NCI-H2196 treated with DMSO at 0.1 percent for 48 hours (cell line): ENCODE results near the gene DNAH3.
"Not testable (repeated sequence)": the region's sequence is repeated elsewhere in the genome, so short reads cannot be mapped to it uniquely, and the experiment has no call there.

ENCODE experiments used
- DNase-seq: peaks from one replicate; lab custom pipeline; 2025; ENCODE audit not compliant: unreplicated experiment; lab: John Stamatoyannopoulos, UW

DNAH3 gene, protein sequence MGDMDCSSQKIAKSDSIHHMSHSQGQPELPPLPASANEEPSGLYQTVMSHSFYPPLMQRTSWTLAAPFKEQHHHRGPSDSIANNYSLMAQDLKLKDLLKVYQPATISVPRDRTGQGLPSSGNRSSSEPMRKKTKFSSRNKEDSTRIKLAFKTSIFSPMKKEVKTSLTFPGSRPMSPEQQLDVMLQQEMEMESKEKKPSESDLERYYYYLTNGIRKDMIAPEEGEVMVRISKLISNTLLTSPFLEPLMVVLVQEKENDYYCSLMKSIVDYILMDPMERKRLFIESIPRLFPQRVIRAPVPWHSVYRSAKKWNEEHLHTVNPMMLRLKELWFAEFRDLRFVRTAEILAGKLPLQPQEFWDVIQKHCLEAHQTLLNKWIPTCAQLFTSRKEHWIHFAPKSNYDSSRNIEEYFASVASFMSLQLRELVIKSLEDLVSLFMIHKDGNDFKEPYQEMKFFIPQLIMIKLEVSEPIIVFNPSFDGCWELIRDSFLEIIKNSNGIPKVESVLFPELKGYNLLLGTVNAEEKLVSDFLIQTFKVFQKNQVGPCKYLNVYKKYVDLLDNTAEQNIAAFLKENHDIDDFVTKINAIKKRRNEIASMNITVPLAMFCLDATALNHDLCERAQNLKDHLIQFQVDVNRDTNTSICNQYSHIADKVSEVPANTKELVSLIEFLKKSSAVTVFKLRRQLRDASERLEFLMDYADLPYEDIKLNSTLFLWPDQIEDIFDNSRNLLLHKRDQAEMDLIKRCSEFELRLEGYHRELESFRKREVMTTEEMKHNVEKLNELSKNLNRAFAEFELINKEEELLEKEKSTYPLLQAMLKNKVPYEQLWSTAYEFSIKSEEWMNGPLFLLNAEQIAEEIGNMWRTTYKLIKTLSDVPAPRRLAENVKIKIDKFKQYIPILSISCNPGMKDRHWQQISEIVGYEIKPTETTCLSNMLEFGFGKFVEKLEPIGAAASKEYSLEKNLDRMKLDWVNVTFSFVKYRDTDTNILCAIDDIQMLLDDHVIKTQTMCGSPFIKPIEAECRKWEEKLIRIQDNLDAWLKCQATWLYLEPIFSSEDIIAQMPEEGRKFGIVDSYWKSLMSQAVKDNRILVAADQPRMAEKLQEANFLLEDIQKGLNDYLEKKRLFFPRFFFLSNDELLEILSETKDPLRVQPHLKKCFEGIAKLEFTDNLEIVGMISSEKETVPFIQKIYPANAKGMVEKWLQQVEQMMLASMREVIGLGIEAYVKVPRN (N-terminal part only)

DNA sequence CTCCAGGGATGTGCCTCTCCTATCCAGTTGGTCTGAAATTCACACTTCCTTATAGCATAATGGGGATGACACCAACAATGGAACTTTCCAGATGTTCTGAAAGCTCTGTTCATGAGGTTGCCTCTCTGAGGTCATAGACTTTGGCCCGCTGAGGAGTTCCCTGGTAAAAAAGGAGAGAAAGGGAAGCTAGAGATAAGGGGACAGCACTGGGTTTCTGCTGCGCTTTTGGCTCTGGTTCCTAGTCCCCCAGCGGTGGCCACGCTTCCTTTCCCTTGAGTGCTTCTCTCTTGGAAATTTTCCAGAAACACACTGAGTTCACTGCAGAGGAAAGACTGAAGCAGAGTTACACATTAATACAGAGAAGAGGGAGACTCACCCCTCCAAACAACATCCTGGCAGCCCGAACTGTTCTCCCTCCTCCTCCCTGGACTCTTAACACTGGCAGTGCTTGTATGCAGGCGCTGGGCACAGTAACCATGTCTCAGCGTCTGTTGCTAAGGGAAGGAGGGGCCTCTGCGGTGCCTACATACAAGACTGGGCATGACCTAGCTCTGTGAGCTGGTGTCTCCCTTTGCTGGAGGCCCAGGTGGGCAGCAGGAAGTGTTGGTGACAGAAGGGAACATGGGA, at the start of gene DNAH3:
Gene DNAH3, minus strand, starts transcription at position 472 of the 627 bp plus-strand sequence. CDS start 527 bp downstream, outside the sequence.
- peak; percentile 84 for DNase-seq

GRCh38 chr16:21199607-21200218, 49.1 kb upstream of the DNAH3 start:
- no peak for DNase-seq

GRCh38 chr16:21197621-21198020, 47.0 kb upstream of the DNAH3 start:
- no peak for DNase-seq

GRCh38 chr16:21197112-21197511, 46.5 kb upstream of the DNAH3 start:
- no peak for DNase-seq

- DNase-seq = not testable (repeated sequence)
Measured at GRCh38 chr16:21195330-21195729, 44.7 kb upstream of the DNAH3 start.

DNA sequence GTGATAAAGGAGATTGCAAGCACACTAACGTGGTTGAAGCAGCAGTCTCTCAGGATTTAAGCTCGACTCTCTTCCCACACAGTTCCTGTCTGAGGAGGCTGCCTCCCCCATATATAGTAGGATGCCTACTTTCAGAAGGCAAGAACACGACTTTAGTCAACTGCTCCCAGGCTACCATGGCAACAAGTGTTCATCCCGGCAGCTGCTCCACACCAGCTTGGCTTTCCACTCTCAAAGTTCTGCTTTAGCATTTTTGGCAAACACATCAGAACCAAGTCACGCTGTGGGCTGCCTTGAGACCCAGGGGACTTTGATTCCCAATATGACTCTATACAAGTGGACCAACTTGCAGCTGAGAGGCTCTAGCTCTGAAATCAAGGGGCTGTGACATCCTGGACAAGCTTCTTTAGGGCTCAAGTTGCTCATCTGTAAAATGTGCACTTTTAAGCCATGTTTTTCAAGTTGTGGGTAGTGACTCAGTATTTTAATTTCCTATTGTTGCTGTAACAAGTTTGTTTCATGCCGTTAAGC, 44.2 kb upstream of the DNAH3 start:
- DNase-seq = no peak

GRCh38 chr16:21192991-21193390, 42.3 kb upstream of the DNAH3 start:
- no peak for DNase-seq

GRCh38 chr16:21190599-21190998, 40.0 kb upstream of the DNAH3 start:
- no peak for DNase-seq

DNA sequence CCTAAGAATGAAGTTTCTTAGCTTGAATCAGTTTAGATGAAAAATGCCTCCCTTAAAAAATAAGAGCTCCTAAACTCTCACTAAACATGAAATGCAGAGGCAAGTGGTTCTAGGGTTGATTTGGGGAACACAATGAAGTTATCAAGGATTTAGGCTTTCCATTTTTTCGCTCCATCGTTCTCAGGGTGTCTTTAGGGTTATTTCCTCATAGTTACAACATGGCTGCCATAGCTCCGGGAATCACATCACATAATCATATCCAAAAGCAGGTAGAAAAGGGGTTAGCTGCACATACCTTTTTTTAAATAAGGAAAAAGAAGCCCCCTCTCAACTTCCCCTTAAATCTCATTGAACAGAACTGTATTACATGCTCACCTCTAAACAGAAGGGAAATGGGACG, 39.4 kb upstream of the DNAH3 start:
- DNase-seq = no peak

- no peak for DNase-seq
Measured at GRCh38 chr16:21189311-21189710, 38.7 kb upstream of the DNAH3 start.

DNA sequence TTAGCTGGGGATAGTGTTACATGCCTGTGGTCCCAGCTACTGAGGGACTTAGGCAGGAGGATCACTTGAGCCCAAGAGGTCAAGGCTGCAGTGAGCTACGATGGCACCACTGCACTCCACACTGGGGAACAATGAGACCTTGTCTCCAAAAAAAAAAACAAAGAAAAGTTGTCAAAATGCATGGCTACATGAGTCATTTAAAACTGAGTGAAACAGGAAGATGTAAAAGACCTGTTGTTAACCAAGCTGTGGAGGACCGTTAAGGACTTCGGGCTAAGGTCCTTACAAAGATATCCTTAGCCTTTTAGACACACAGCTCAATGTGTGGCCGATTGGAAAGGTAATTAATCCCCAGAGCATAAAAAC, 35.7 kb upstream of the DNAH3 start:
- no peak for DNase-seq

- no peak for DNase-seq
Measured at GRCh38 chr16:21185659-21186325, 35.1 kb upstream of the DNAH3 start.

DNA sequence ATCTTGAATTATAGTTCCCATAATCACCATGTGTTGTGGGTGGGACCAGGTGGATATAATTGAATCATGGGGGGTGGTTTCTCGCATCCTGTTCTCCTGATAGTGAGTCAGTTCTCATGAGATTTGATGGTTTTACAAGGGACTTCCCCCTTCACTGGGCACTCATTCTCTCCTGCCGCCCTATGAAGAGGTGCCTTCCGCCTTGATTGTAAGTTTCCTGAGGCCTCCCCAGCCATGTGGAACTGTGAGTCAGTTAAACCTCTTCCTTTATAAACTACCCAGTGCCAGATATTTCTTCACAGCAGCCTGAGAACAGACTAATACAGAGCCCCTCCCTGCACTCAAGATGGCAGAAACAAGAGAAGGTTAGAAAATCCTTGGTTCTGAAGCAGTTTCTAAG, 34.2 kb upstream of the DNAH3 start:
- DNase-seq = no peak

DNA sequence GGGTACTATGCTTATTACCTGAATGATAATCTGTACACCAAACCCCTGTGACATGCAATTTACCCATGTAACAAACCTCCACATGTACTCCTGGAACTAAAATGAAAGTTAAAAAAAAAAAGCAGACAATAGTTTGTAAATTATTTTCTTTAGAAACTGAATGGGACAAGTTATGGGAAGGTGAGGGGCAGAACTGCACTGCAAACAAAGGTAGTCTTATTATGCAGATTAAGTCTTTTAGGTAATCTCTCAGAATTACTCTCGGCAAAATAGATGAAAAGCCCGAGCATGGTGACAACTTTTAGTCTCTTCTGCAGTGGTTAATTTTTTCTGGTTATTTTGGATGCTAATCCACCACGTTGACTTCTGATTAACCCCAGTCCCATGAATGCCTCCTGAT, 33.3 kb upstream of the DNAH3 start:
- no peak for DNase-seq

DNA sequence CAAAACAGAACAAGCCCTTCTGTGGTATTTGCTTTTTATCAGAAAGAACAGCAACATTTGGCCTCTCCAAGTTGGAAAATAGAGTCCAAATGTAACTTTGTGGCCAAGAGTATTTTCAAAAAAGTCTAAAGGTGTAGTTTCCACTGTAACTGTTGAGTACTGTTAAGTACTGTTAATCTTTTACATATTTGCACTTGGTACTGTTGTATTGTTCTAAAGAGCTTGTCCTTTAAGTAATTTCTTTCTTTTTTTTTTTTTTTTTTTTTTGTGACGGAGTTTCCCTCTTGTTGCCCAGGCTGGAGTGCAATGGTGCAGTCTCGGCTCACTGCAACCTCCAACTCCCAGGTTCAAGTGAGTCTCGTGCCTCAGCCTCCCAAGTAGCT, 29.3 kb upstream of the DNAH3 start:
- no peak for DNase-seq

- DNase-seq = no peak
Measured at GRCh38 chr16:21179126-21179982, 28.7 kb upstream of the DNAH3 start.

DNA sequence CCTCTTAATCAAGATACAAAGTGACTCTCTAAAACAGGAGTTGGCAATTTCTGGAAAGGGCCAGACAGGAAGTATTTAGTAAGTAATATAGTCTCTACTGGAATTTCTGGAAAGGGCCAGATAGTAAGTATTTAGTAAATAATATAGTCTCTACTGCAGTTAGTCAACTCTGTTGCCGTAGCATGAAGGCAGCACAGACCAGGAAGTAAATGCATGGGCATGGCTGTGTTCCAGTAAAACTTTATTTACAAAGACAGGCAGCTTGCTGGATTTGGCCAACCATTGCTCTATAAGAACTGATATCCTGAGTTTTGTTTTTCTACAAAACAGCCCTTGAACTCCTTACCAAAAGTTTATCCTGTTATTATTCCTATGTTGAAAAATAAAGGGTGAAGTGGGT, 24.8 kb upstream of the DNAH3 start:
- DNase-seq = no peak

DNA sequence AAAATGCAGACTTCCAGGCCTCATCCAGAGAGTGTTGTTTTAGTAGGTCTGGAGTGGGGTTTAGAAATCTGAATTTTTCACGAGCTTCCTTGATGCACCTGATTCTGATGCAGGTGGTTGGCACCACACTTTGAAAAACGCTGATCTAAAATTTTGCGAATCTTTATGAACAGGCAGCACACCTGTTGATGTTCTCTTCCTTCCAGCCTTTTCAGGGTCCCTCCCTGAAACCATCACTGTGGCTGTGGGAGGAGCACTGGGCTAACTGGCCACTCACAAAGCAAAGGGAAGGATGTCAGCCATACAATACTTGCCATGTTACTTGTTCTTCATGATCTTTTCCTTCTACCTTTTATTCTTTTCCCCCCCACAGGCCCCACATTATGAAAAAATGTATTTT, 22.0 kb upstream of the DNAH3 start:
- no peak for DNase-seq

DNA sequence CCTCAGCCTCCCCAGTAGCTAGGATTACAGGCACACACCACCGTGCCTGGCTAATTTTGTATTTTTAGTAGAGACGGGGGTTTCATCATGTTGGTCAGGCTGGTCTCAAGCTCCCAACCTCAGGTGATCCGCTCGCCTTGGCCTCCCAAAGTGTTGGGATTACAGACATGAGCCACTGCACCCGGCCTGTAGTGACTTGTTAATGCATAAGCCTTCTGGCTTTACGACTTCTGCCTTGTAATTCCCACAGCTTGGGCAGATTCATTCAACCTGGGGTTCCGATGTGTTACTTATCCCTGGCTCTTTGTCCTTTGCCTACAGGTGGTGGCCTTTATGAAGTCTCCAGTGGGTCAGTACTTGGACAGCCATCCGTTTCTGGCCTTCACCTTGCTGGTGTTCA, 19.5 kb upstream of the DNAH3 start:
- not testable (repeated sequence) for DNase-seq
